Measurements from ENCODE around the gene ASXL3. TPM values are rescaled to one million over a fixed set of nuclear protein-coding genes. Genes with fewer than 3 reads are reported as not detected.

The ASXL3 gene
- total and polyA plus RNA-seq, 7 donors = 0.01 to 0.41 (median 0.15) TPM; not detected in 2

DNA sequence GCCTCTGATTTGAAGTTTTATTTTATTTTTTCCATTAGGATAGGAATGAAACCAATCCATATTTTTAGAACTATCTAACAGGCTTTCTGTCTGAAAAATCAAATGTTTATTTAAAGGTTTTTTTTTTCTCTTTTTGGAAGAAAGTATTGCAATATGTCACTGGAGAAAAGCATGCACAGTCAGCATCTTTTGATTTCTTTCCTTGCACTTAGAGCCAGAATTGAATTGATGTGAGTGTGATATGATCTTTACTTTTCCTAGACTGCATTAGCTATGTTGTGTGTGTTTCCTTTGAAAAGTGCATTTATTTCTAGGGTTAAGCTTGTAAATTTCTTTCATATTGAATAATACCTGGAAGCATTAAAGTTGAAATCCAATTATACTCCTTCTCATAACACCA, 87.6 kb downstream of the ASXL3 start:
- Histone ChIP-seq H3K4me3 (no peak overlapping the region), H3K9me3 (no peaks in the 10 kb centered on the region), H3K27me3 (ENCODE audit: insufficient read depth in 3 of 3, low read length in 2 of 3) (no peaks in the 10 kb centered on the region), H3K36me3 (ENCODE audit: insufficient read depth in 1 of 2, low read depth in 1 of 2) (no peaks in the 10 kb centered on the region), H3K27ac (no peak overlapping the region), H3K4me1 (no peaks in the 10 kb centered on the region)
- ATAC-seq = no peak
- TF ChIP-seq, protein P1, sequence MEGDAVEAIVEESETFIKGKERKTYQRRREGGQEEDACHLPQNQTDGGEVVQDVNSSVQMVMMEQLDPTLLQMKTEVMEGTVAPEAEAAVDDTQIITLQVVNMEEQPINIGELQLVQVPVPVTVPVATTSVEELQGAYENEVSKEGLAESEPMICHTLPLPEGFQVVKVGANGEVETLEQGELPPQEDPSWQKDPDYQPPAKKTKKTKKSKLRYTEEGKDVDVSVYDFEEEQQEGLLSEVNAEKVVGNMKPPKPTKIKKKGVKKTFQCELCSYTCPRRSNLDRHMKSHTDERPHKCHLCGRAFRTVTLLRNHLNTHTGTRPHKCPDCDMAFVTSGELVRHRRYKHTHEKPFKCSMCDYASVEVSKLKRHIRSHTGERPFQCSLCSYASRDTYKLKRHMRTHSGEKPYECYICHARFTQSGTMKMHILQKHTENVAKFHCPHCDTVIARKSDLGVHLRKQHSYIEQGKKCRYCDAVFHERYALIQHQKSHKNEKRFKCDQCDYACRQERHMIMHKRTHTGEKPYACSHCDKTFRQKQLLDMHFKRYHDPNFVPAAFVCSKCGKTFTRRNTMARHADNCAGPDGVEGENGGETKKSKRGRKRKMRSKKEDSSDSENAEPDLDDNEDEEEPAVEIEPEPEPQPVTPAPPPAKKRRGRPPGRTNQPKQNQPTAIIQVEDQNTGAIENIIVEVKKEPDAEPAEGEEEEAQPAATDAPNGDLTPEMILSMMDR (IDR thresholded peaks at IDR 0.05) = no peak
- no peak for DNase-seq
- intact Hi-C loops (cut with DNase I) = no loop called here

DNA sequence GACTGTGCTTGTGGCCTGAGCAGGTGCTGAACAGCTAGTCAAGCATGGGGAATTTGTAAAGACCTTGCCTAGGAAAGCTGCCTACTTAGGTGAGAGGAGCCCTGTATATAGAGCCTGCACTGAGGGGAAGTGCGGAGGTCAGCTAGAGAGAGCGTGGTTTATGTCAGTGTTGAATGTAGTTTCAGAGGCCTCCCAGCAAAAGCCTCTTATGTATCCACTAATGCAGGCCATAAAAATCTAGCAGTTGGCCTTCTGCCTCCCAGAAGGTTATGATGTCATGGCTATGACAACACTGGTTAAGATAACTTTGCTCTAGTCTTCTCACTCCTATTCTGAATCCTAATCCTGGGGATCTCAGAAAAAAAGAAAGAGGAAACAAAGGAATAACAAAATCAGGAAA, 88.9 kb downstream of the ASXL3 start:
- no peaks in the 10 kb centered on the region for H3K9me3 ChIP-seq
- TF ChIP-seq, protein P1 (IDR thresholded peaks at IDR 0.05) = no peak
- H3K27ac ChIP-seq = no peak overlapping the region
- WGBS, 3 donors = 93 to 97% (median 95%) methylated on average over 2 of the region's 2 CpGs
- no peak for DNase-seq
- H3K4me1 ChIP-seq = no peaks in the 10 kb centered on the region
- no peaks in the 10 kb centered on the region for H3K27me3 ChIP-seq (ENCODE audit: insufficient read depth in 3 of 3, low read length in 2 of 3)
- no peaks in the 10 kb centered on the region for H3K36me3 ChIP-seq (ENCODE audit: insufficient read depth in 1 of 2, low read depth in 1 of 2)
- no peak overlapping the region for H3K4me3 ChIP-seq
- ATAC-seq = no peak
- intact Hi-C loops (cut with DNase I) = no loop called here

DNA sequence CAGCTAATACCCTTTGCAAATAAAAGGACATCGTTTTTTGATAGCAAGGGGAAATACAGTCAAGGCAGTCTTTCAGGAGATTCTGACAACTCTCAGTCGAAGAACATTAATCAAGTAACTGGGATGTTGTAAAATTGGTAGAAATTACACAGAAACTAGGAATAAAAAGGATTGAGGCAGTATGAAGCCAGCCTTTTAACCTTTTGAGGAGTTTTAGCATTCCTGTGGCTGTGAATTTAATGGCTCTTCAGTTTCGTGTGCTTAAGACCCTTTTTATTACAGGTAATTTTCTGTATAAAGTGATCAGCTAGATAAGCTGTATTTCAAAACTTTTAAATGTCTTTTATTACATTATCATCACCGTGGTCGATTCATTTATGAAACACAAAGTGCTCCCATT, 91.6 kb downstream of the ASXL3 start:
- intact Hi-C loops (cut with DNase I) = no loop called here
- Histone ChIP-seq H3K4me1 (no peaks in the 10 kb centered on the region), H3K4me3 (no peak overlapping the region), H3K36me3 (ENCODE audit: insufficient read depth in 1 of 2, low read depth in 1 of 2) (no peaks in the 10 kb centered on the region), H3K27me3 (ENCODE audit: insufficient read depth in 3 of 3, low read length in 2 of 3) (no peaks in the 10 kb centered on the region), H3K27ac (no peak overlapping the region), H3K9me3 (no peaks in the 10 kb centered on the region)
- TF ChIP-seq, protein P1 (IDR thresholded peaks at IDR 0.05) = no peak
- no peak for DNase-seq
- no peak for ATAC-seq
- 44 to 53% (median 50%) methylated on average over 5 of the region's 5 CpGs for WGBS, 3 donors

DNA sequence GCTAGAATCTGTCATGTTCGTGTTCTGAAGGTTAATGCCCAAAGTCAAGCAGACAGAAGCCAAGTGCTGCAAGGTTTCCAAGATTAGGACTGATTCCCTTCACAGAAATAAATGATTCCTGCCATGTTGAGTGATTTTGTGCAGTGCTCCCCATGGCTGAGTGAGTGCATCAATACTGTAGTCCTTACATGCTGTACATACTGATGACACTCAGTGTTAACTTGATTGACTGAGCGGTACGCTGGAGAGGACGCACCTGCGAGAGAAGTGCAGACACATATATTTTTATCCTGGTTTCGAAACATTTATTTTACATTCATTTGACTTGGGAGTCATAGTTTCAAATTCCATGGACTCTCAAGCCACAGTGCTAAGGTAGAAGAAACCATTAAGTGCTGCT, 92.0 kb downstream of the ASXL3 start:
- intact Hi-C loops (cut with DNase I) = no loop called here
- TF ChIP-seq, protein P1 (IDR thresholded peaks at IDR 0.05) = no peak
- Histone ChIP-seq H3K4me1 (no peaks in the 10 kb centered on the region), H3K27me3 (ENCODE audit: insufficient read depth in 3 of 3, low read length in 2 of 3) (no peaks in the 10 kb centered on the region), H3K9me3 (no peaks in the 10 kb centered on the region), H3K4me3 (no peak overlapping the region), H3K36me3 (ENCODE audit: insufficient read depth in 1 of 2, low read depth in 1 of 2) (no peaks in the 10 kb centered on the region), H3K27ac (no peak overlapping the region)
- WGBS, 3 donors = 90 to 91% (median 90%) methylated on average over 6 of the region's 6 CpGs
- no peak for ATAC-seq
- DNase-seq = no peak

DNA sequence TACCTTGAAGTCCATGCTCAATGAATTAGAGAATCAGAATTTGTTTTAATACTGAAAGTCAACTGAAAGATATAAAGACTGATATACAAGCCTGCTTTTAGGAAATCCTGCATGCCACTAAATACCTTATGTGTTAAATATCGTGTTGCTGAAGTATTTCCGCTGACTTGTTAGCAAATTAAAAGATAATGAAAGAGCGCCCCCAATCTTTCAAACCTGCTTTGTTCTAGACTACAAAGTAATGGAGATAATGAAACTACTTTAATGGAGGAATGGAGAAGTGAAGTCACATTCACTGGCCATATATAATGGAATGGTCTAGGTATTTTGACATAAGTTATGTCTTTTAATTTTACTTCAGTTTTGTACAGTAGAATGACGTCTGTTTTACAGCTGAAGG, 95.7 kb downstream of the ASXL3 start:
- no peak overlapping the region for H3K4me3 ChIP-seq
- H3K36me3 ChIP-seq (ENCODE audit: insufficient read depth in 1 of 2, low read depth in 1 of 2) = no peaks in the 10 kb centered on the region
- 81 to 92% (median 84%) methylated on average over 4 of the region's 4 CpGs for WGBS, 3 donors
- no peaks in the 10 kb centered on the region for H3K27me3 ChIP-seq (ENCODE audit: insufficient read depth in 3 of 3, low read length in 2 of 3)
- ATAC-seq (no peak), DNase-seq (no peak)
- TF ChIP-seq, protein P1 (IDR thresholded peaks at IDR 0.05) = no peak
- intact Hi-C loops (cut with DNase I) = no loop called here
- no peaks in the 10 kb centered on the region for H3K9me3 ChIP-seq
- no peaks in the 10 kb centered on the region for H3K4me1 ChIP-seq
- no peak overlapping the region for H3K27ac ChIP-seq

Data from psoas muscle (tissue), 8 donors.